A549 (cell line): ENCODE data around the gene PLN.

Experiments
- MAFK ChIP-seq: fragments of 450-650 bp; IDR thresholded peaks from 2 replicates; pipeline ENCODE4 v1.6.1; 2014; ENCODE audit not compliant: partially characterized antibody
- POLR2A ChIP-seq: IDR thresholded peaks from 2 replicates; pipeline ENCODE4 v1.6.1; 2012; ENCODE audit warnings: mild to moderate bottlenecking, low read length

- TF ChIP-seq POLR2A (no peak), MAFK (no peak)
Measured at GRCh38 chr6:118514689-118515088, 33.4 kb upstream of the PLN start.
